GM12878 (cell line): ENCODE results near the gene ANKRD11.

Source experiments
- CEBPB ChIP-seq, 2 experiments: fragments of 150-350 bp in 1 of 2; IDR thresholded peaks; 2 replicates each; pipeline ENCODE4 v1.6.1; 2012 to 2014; ENCODE audit warnings: low read depth in 2 of 2, low read length in 2 of 2, borderline replicate concordance in 1 of 2, inconsistent platforms in 1 of 2
- CREB1 ChIP-seq: IDR thresholded peaks from 2 replicates; pipeline ENCODE4 v1.6.1; 2012; ENCODE audit warnings: low read depth, mild to moderate bottlenecking, inconsistent platforms
- DPF2 ChIP-seq: fragments of 450-650 bp; IDR thresholded peaks from 2 replicates; pipeline ENCODE4 v1.6.1; 2017; ENCODE audit warnings: mild to moderate bottlenecking
- FOS ChIP-seq: IDR thresholded peaks from 3 replicates; pipeline ENCODE4 v1.6.1; 2011; ENCODE audit warnings: borderline replicate concordance; ENCODE audit not compliant: insufficient read length; ENCODE audit errors: extremely low read depth
- HDAC2 ChIP-seq: fragments of 200-600 bp; sonication (generic); IDR thresholded peaks from 2 replicates; pipeline ENCODE4 v1.6.1; 2017
- MTA3 ChIP-seq: IDR thresholded peaks from 2 replicates; pipeline ENCODE4 v1.6.1; 2012; ENCODE audit warnings: low read length, inconsistent platforms, borderline replicate concordance
- POLR2A ChIP-seq: IDR thresholded peaks from 2 replicates; pipeline ENCODE4 v1.6.1; 2011; ENCODE audit warnings: low read depth, mild to moderate bottlenecking, low read length
- RAD21 ChIP-seq: IDR thresholded peaks from 2 replicates; pipeline ENCODE4 v1.6.1; 2011; ENCODE audit warnings: mild to moderate bottlenecking, low read depth, low read length, moderate library complexity; ENCODE audit not compliant: insufficient read depth
- SMC3 ChIP-seq: IDR thresholded peaks from 2 replicates; pipeline ENCODE4 v1.6.1; 2011; ENCODE audit warnings: low read length, improper control_type of control experiment, borderline replicate concordance
- SREBF2 ChIP-seq: IDR thresholded peaks from 2 replicates; pipeline ENCODE4 v1.6.1; 2012; ENCODE audit warnings: mild to moderate bottlenecking, low read length
- ZNF274 ChIP-seq: IDR thresholded peaks from one replicate; pipeline ENCODE4 v1.8.0; 2011; ENCODE audit not compliant: insufficient read length, insufficient read depth
- TF ChIP-seq, protein P1 (sequence below), 3 experiments: IDR thresholded peaks in 2 of 3; conservative IDR thresholded peaks in 1 of 3; 2 replicates each; pipeline ENCODE4 v1.5.1; 2011; ENCODE audit warnings: low read depth in 3 of 3, low read length in 3 of 3, mild to moderate bottlenecking in 3 of 3, control low read depth in 2 of 3, moderate library complexity in 2 of 3, inconsistent platforms in 1 of 3, mixed read lengths in 1 of 3; ENCODE audit not compliant: control insufficient read depth in 2 of 3, insufficient read depth in 1 of 3; ENCODE audit errors: extremely low read depth in 1 of 3
- TF ChIP-seq, protein P2 (sequence below): fragments of 450-650 bp; IDR thresholded peaks from 2 replicates; pipeline ENCODE4 v1.6.1; 2017; ENCODE audit warnings: mild to moderate bottlenecking

DNA sequence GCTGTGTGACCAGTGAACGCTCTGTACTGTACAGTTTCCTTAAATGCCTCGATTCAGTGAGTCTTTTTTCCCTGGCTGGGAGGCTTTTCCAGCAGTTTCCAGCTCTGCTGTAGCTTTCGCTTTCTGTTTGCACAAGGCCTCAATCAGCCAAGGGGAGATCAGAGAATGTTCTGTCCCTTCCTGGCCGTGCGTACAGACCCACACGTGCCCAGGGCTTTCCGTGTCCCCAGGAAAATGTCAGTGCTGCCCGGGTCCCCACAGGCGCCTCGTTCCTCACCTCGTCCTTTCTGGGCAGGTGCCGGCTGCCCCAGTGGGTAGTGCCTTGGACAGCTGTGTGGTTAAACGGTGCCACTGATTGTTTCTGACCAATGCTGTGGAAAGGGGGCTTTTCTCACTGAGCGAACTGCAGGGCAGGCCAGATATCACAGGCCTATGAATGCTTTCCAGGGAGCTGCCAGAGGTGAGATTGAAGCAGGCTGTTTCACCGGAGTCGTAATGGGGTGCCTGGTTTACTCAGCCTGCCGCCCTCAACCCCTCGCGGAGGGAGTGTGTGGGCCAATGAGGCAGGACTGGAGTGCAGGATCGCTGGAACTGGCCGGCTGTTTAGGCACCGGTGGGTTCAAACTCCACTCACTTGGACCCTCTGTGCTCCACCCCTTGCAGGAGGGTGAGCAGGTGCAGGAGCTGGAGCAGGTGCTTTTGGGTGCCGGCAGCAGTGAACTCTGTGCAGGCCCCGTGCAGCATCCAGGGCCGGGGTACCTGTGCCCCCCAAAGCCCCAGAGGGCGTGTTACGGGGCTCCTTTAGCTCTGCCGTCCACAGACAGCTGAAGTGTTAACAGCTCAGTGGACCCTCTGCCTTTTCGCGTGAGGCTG is 228.4 kb downstream of the ANKRD11 start:
- TF ChIP-seq SREBF2 (no peak), MTA3 (no peak), DPF2 (no peak), ZNF274 (no peak), RAD21 (no peak), POLR2A (0 out of 2 replicates have a peak, but pooled peaks have one; percentile 27), FOS (no peak), SMC3 (no peak), HDAC2 (no peak), CEBPB (IDR thresholded peaks at IDR 0.05; ENCODE audit: borderline replicate concordance in 1 of 2, low read depth in 2 of 2, low read length in 2 of 2) (no peak), CREB1 (no peak)
- TF ChIP-seq, protein P1, sequence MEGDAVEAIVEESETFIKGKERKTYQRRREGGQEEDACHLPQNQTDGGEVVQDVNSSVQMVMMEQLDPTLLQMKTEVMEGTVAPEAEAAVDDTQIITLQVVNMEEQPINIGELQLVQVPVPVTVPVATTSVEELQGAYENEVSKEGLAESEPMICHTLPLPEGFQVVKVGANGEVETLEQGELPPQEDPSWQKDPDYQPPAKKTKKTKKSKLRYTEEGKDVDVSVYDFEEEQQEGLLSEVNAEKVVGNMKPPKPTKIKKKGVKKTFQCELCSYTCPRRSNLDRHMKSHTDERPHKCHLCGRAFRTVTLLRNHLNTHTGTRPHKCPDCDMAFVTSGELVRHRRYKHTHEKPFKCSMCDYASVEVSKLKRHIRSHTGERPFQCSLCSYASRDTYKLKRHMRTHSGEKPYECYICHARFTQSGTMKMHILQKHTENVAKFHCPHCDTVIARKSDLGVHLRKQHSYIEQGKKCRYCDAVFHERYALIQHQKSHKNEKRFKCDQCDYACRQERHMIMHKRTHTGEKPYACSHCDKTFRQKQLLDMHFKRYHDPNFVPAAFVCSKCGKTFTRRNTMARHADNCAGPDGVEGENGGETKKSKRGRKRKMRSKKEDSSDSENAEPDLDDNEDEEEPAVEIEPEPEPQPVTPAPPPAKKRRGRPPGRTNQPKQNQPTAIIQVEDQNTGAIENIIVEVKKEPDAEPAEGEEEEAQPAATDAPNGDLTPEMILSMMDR (IDR thresholded peaks at IDR 0.05 in 2 of 3, conservative IDR thresholded peaks at IDR 0.05 in 1 of 3; ENCODE audit: control insufficient read depth in 2 of 3, extremely low read depth in 1 of 3, insufficient read depth in 1 of 3, low read depth in 3 of 3, low read length in 3 of 3), result no peak
- TF ChIP-seq, protein P2, sequence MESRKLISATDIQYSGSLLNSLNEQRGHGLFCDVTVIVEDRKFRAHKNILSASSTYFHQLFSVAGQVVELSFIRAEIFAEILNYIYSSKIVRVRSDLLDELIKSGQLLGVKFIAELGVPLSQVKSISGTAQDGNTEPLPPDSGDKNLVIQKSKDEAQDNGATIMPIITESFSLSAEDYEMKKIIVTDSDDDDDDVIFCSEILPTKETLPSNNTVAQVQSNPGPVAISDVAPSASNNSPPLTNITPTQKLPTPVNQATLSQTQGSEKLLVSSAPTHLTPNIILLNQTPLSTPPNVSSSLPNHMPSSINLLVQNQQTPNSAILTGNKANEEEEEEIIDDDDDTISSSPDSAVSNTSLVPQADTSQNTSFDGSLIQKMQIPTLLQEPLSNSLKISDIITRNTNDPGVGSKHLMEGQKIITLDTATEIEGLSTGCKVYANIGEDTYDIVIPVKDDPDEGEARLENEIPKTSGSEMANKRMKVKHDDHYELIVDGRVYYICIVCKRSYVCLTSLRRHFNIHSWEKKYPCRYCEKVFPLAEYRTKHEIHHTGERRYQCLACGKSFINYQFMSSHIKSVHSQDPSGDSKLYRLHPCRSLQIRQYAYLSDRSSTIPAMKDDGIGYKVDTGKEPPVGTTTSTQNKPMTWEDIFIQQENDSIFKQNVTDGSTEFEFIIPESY, result no peak
